HepG2 (cell line): ENCODE data around the gene VSIG10L. TPM values are rescaled to one million over a fixed set of nuclear protein-coding genes. Genes with fewer than 3 reads are reported as not detected.

ENCODE experiments used
- AHR ChIP-seq: IDR thresholded peaks from 2 replicates; pipeline ENCODE4 v1.6.1; 2018; ENCODE audit warnings: missing genetic modification reagents, missing compliant biosample characterization
- ETS1 ChIP-seq: sonication (generic); formaldehyde crosslinking; IDR thresholded peaks from 2 replicates; pipeline ENCODE4 v1.4.0; 2020; ENCODE audit warnings: missing genetic modification reagents
- GABPB1 ChIP-seq: IDR thresholded peaks from 2 replicates; pipeline ENCODE4 v1.6.1; 2016; ENCODE audit warnings: mild to moderate bottlenecking, missing genetic modification reagents, moderate library complexity, missing compliant biosample characterization
- ZNF280D ChIP-seq: sonication (generic); formaldehyde crosslinking; IDR thresholded peaks from 2 replicates; pipeline ENCODE4 v1.5.1; 2020; ENCODE audit warnings: mild to moderate bottlenecking, missing genetic modification reagents
- ZNF343 ChIP-seq: sonication (generic); formaldehyde crosslinking; IDR thresholded peaks from 2 replicates; pipeline ENCODE4 v1.4.0; 2020; ENCODE audit warnings: mild to moderate bottlenecking, missing genetic modification reagents
- ZNF878 ChIP-seq: sonication (generic); formaldehyde crosslinking; IDR thresholded peaks from 2 replicates; pipeline ENCODE4 v1.8.1; 2023; ENCODE audit warnings: mild to moderate bottlenecking, missing genetic modification reagents, moderate library complexity
- polyA plus RNA-seq, 8 experiments: library from polyadenylated mRNA; depleted of rRNA in 3 of 8; stranded (reverse) in 7 of 8; unstranded in 1 of 8; fragments of >200 nt; fragmentation: Illumina TruSeq in 4 of 8; extraction: Trizol in 4 of 8; gene quantifications; 2 replicates each; pipeline versions ENCODE4 v1.2.1 to v1.2.3, GENCODE V29; 2011 to 2016; ENCODE audit warnings: low read depth in 4 of 8, missing spikeins in 1 of 8, mixed read lengths in 1 of 8; ENCODE audit not compliant: insufficient read depth in 1 of 8
- total RNA-seq, 5 experiments: library from RNA; depleted of rRNA; stranded (reverse); fragments of >200 nt; fragmentation: Illumina TruSeq; extraction: Trizol; gene quantifications; 2 replicates each; pipeline ENCODE4 v1.2.3, GENCODE V29; 2016; ENCODE audit warnings: low read depth in 1 of 5
- TF ChIP-seq, protein P1 (sequence below): sonication (generic); formaldehyde crosslinking; conservative IDR thresholded peaks from 2 replicates; pipeline ENCODE4 v1.8.0; 2022; ENCODE audit warnings: missing genetic modification reagents
- TF ChIP-seq, protein P2 (sequence below): sonication (generic); formaldehyde crosslinking; IDR thresholded peaks from 2 replicates; pipeline ENCODE4 v1.8.1; 2022; ENCODE audit warnings: mild to moderate bottlenecking, missing genetic modification reagents
- TF ChIP-seq, protein P3 (sequence below): sonication (generic); formaldehyde crosslinking; IDR thresholded peaks from 2 replicates; pipeline ENCODE4 v1.8.1; 2023; ENCODE audit warnings: mild to moderate bottlenecking, inconsistent platforms, moderate library complexity, missing genetic modification reagents, borderline replicate concordance
- TF ChIP-seq, protein P4 (sequence below): sonication (generic); formaldehyde crosslinking; IDR thresholded peaks from one replicate; pipeline ENCODE4 v1.5.1; 2020; ENCODE audit warnings: mild to moderate bottlenecking, missing genetic modification reagents; ENCODE audit errors: not compliant biosample characterization

The VSIG10L gene
- total and polyA plus RNA-seq, 2 of the 13 experiments (the other 11 are each of a cell fraction or from before 2014, with no cell fraction given): 2.7 to 8.5 TPM

DNA sequence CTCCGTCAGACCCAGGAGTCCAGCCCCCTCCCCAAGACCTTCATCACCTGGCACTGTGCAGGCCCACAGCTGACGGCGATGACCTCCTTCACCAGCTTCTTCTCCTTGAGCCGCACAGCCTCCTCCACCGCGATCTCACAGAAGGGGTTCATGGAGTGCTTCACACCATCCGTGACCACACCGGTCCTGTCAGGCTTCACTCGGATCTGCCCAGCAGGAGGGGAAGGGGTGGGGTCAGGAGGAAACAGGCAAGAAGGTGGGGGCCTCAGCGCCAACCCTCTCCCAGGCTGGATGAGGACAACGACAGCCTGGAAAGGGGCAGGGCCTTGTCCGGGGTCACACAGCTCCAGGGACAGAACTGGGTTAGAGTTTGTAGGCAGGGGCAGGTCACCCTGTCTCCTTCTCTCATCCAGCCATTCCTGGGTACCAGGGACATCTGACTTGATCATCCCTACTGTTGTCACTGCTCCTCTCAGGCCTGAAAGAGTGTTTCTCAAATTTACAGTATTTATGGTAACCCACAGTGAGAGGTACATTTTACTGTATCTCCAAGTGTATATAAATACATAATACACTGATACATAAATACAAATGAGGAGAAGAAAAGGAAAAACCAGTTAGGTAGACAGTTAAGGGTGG lies 12.3 kb upstream of the VSIG10L start (continued):
- TF ChIP-seq, protein P1, sequence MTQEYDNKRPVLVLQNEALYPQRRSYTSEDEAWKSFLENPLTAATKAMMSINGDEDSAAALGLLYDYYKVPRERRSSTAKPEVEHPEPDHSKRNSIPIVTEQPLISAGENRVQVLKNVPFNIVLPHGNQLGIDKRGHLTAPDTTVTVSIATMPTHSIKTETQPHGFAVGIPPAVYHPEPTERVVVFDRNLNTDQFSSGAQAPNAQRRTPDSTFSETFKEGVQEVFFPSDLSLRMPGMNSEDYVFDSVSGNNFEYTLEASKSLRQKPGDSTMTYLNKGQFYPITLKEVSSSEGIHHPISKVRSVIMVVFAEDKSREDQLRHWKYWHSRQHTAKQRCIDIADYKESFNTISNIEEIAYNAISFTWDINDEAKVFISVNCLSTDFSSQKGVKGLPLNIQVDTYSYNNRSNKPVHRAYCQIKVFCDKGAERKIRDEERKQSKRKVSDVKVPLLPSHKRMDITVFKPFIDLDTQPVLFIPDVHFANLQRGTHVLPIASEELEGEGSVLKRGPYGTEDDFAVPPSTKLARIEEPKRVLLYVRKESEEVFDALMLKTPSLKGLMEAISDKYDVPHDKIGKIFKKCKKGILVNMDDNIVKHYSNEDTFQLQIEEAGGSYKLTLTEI (CRISPR knock-in tag): no peak
- TF ChIP-seq, protein P2, sequence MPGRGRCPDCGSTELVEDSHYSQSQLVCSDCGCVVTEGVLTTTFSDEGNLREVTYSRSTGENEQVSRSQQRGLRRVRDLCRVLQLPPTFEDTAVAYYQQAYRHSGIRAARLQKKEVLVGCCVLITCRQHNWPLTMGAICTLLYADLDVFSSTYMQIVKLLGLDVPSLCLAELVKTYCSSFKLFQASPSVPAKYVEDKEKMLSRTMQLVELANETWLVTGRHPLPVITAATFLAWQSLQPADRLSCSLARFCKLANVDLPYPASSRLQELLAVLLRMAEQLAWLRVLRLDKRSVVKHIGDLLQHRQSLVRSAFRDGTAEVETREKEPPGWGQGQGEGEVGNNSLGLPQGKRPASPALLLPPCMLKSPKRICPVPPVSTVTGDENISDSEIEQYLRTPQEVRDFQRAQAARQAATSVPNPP: no peak
- no peak for TF ChIP-seq ETS1
- no peak for TF ChIP-seq ZNF343 (CRISPR knock-in tag)
- TF ChIP-seq, protein P3, sequence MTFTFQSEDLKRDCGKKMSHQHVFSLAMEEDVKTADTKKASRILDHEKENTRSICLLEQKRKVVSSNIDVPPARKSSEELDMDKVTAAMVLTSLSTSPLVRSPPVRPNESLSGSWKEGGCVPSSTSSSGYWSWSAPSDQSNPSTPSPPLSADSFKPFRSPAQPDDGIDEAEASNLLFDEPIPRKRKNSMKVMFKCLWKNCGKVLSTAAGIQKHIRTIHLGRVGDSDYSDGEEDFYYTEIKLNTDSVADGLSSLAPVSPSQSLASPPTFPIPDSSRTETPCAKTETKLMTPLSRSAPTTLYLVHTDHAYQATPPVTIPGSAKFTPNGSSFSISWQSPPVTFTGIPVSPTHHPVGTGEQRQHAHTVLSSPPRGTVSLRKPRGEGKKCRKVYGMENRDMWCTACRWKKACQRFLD (CRISPR knock-in tag): no peak
- TF ChIP-seq AHR (CRISPR knock-in tag): no peak
- TF ChIP-seq, protein P4, sequence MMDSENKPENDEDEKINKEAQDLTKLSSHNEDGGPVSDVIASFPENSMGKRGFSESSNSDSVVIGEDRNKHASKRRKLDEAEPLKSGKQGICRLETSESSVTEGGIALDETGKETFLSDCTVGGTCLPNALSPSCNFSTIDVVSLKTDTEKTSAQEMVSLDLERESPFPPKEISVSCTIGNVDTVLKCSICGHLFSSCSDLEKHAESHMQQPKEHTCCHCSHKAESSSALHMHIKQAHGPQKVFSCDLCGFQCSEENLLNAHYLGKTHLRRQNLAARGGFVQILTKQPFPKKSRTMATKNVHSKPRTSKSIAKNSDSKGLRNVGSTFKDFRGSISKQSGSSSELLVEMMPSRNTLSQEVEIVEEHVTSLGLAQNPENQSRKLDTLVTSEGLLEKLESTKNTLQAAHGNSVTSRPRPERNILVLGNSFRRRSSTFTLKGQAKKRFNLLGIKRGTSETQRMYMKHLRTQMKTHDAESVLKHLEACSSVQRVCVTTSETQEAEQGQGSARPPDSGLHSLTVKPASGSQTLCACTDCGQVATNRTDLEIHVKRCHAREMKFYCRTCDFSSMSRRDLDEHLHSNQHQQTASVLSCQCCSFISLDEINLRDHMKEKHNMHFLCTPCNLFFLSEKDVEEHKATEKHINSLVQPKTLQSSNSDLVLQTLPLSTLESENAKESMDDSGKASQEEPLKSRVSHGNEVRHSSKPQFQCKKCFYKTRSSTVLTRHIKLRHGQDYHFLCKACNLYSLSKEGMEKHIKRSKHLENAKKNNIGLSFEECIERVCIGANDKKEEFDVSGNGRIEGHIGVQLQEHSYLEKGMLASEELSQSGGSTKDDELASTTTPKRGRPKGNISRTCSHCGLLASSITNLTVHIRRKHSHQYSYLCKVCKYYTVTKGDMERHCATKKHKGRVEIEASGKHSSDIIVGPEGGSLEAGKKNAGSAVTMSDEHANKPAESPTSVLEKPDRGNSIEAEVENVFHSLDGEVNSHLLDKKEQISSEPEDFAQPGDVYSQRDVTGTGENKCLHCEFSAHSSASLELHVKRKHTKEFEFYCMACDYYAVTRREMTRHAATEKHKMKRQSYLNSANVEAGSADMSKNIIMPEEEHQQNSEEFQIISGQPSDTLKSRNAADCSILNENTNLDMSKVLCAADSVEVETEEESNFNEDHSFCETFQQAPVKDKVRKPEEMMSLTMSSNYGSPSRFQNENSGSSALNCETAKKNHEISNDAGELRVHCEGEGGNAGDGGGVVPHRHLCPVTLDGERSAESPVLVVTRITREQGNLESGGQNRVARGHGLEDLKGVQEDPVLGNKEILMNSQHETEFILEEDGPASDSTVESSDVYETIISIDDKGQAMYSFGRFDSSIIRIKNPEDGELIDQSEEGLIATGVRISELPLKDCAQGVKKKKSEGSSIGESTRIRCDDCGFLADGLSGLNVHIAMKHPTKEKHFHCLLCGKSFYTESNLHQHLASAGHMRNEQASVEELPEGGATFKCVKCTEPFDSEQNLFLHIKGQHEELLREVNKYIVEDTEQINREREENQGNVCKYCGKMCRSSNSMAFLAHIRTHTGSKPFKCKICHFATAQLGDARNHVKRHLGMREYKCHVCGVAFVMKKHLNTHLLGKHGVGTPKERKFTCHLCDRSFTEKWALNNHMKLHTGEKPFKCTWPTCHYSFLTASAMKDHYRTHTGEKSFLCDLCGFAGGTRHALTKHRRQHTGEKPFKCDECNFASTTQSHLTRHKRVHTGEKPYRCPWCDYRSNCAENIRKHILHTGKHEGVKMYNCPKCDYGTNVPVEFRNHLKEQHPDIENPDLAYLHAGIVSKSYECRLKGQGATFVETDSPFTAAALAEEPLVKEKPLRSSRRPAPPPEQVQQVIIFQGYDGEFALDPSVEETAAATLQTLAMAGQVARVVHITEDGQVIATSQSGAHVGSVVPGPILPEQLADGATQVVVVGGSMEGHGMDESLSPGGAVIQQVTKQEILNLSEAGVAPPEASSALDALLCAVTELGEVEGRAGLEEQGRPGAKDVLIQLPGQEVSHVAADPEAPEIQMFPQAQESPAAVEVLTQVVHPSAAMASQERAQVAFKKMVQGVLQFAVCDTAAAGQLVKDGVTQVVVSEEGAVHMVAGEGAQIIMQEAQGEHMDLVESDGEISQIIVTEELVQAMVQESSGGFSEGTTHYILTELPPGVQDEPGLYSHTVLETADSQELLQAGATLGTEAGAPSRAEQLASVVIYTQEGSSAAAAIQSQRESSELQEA (CRISPR knock-in tag): no peak
- peak; percentile 31; the same call in 1 of the 2 replicates for TF ChIP-seq GABPB1 (CRISPR knock-in tag)
- no peak for TF ChIP-seq ZNF878 (CRISPR knock-in tag)
- TF ChIP-seq ZNF280D (CRISPR knock-in tag): no peak
